OCI-LY1 (cell line): Measurements from ENCODE around the gene RGS7BP.

Experiments used
- H2AFZ ChIP-seq: fragments of 200-600 bp; sonication (generic), shearing (Covaris generic); 2 replicates; pipeline ENCODE4 v1.6.0; 2014; ENCODE audit warnings: antibody characterized with exemption, mild to moderate bottlenecking, low read length
- H3F3A ChIP-seq: fragments of 200-600 bp; sonication (generic), shearing (Covaris generic); 2 replicates; pipeline ENCODE4 v1.6.0; 2014; ENCODE audit warnings: mild to moderate bottlenecking, antibody characterized with exemption, low read length, moderate library complexity; ENCODE audit not compliant: insufficient read depth
- H3K27ac ChIP-seq: fragments of 200-600 bp; sonication (generic); 2 replicates; pipeline ENCODE4 v1.5.1; 2014; ENCODE audit warnings: low read length, mixed run types, mild to moderate bottlenecking, low read depth; ENCODE audit not compliant: poor library complexity, severe bottlenecking
- H3K27me3 ChIP-seq: fragments of 200-600 bp; sonication (generic); 2 replicates; pipeline ENCODE4 v1.6.0; 2014; ENCODE audit warnings: antibody characterized with exemption, mild to moderate bottlenecking, low read length, moderate library complexity; ENCODE audit not compliant: insufficient read depth
- H3K36me3 ChIP-seq: fragments of 200-600 bp; sonication (generic); 2 replicates; pipeline ENCODE4 v1.6.1; 2014; ENCODE audit warnings: mild to moderate bottlenecking, antibody characterized with exemption, low read length, moderate library complexity, mixed read lengths; ENCODE audit not compliant: insufficient read depth
- H3K4me1 ChIP-seq: fragments of 200-600 bp; sonication (generic); 2 replicates; pipeline ENCODE4 v1.5.1; 2014; ENCODE audit warnings: mild to moderate bottlenecking, low read length, moderate library complexity; ENCODE audit not compliant: insufficient read depth, severe bottlenecking
- H3K4me2 ChIP-seq: fragments of 200-600 bp; sonication (generic), shearing (Covaris generic); 2 replicates; pipeline ENCODE4 v1.6.1; 2014; ENCODE audit warnings: low read length
- H3K4me3 ChIP-seq: fragments of 200-600 bp; sonication (generic); 2 replicates; pipeline ENCODE4 v1.5.1; 2014; ENCODE audit warnings: low read length, low read depth, mild to moderate bottlenecking, mixed read lengths; ENCODE audit not compliant: poor library complexity, severe bottlenecking
- H3K79me2 ChIP-seq: fragments of 200-600 bp; shearing (Covaris generic); 2 replicates; pipeline ENCODE4 v1.6.1; 2016; ENCODE audit warnings: mixed run types, low read length, mixed read lengths; ENCODE audit not compliant: insufficient read depth
- H3K9ac ChIP-seq: fragments of 200-600 bp; sonication (generic), shearing (Covaris generic); 2 replicates; pipeline ENCODE4 v1.6.1; 2014; ENCODE audit warnings: mild to moderate bottlenecking, low read length, mixed read lengths
- H3K9me2 ChIP-seq: fragments of 200-600 bp; sonication (generic), shearing (Covaris generic); 2 replicates; pipeline ENCODE4 v1.6.1; 2014; ENCODE audit warnings: low read depth, mild to moderate bottlenecking, low read length, mixed read lengths
- H3K9me3 ChIP-seq: fragments of 200-600 bp; shearing (Covaris generic); 2 replicates; pipeline ENCODE4 v1.6.1; 2014; ENCODE audit warnings: low read length, mixed read lengths
- H4K20me1 ChIP-seq: fragments of 200-600 bp; sonication (generic), shearing (Covaris generic); 2 replicates; pipeline ENCODE4 v1.6.0; 2016; ENCODE audit warnings: mild to moderate bottlenecking, low read length; ENCODE audit not compliant: insufficient read depth
- EZH2 ChIP-seq: fragments of 200-600 bp; sonication (generic), shearing (Covaris generic); IDR thresholded peaks from 2 replicates; pipeline ENCODE4 v1.8.0; 2017; ENCODE audit warnings: borderline replicate concordance, mixed run types, mild to moderate bottlenecking, antibody characterized with exemption, low read length, moderate library complexity, mixed read lengths
- TF ChIP-seq, protein P1 (sequence below): fragments of 200-600 bp; sonication (generic), shearing (Covaris generic); IDR thresholded peaks from 2 replicates; pipeline ENCODE4 v1.5.1; 2017; ENCODE audit warnings: mild to moderate bottlenecking, antibody characterized with exemption, low read length, moderate library complexity, mixed read lengths

RGS7BP gene

DNA sequence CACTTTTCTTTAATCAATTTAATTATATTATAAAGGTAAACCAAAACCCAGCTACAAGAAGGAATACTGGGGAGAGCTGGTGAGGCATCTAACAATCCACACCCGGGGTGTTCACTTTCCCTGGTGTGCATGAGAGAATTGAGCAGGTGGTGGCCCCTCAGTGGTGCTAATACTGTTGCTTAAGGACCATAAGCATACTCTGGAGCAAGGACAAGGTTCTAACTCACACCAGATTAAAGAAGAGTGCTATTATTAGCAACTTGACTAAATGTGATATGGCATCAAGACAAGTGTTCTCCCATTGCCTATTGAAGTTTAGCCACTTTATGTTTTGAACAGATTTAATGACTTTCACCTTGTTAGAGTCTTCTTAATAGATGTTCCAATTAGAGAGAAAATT is 8.8 kb downstream of the RGS7BP start:
- Histone ChIP-seq H3K4me2 (no peak overlapping the region), H3K4me1 (no peaks in the 10 kb centered on the region), H3K79me2 (no peaks in the 10 kb centered on the region), H3K27ac (no peak overlapping the region), H2AFZ (no peak overlapping the region), H3K9me3 (no peaks in the 10 kb centered on the region), H3K36me3 (no peaks in the 10 kb centered on the region), H3K27me3 (no peaks in the 10 kb centered on the region), H4K20me1 (no peaks in the 10 kb centered on the region), H3K9me2 (no peaks in the 10 kb centered on the region), H3K4me3 (no peak overlapping the region), H3F3A (no peaks in the 10 kb centered on the region), H3K9ac (no peak overlapping the region)
- TF ChIP-seq EZH2: no peak
- TF ChIP-seq, protein P1, sequence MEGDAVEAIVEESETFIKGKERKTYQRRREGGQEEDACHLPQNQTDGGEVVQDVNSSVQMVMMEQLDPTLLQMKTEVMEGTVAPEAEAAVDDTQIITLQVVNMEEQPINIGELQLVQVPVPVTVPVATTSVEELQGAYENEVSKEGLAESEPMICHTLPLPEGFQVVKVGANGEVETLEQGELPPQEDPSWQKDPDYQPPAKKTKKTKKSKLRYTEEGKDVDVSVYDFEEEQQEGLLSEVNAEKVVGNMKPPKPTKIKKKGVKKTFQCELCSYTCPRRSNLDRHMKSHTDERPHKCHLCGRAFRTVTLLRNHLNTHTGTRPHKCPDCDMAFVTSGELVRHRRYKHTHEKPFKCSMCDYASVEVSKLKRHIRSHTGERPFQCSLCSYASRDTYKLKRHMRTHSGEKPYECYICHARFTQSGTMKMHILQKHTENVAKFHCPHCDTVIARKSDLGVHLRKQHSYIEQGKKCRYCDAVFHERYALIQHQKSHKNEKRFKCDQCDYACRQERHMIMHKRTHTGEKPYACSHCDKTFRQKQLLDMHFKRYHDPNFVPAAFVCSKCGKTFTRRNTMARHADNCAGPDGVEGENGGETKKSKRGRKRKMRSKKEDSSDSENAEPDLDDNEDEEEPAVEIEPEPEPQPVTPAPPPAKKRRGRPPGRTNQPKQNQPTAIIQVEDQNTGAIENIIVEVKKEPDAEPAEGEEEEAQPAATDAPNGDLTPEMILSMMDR: no peak

DNA sequence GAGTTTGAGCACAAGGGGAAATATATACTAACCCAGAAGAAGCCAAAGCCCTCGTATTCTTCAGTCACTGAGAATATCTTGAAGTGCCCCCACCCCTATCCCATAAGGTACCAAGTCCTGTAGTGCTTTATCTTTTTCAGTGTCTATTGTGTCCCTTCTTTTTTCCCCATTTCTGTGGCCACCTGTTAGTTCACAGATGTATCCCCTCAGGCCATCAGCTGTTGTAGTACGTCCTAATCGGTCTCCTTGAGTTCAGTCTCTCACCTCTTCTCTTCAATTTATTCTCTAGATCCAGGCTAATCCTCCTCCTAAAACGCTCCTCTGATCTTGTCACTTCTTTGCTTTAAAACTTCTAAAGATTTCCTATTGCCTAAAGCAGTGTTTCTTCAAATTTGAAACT is 10.4 kb downstream of the RGS7BP start:
- Histone ChIP-seq H3K9ac (no peak overlapping the region), H3K9me2 (no peaks in the 10 kb centered on the region), H3F3A (no peaks in the 10 kb centered on the region), H3K27ac (no peak overlapping the region), H3K79me2 (no peaks in the 10 kb centered on the region), H3K4me1 (no peaks in the 10 kb centered on the region), H2AFZ (no peak overlapping the region), H3K36me3 (no peaks in the 10 kb centered on the region), H3K4me3 (no peak overlapping the region), H3K4me2 (no peak overlapping the region), H3K9me3 (no peaks in the 10 kb centered on the region), H4K20me1 (no peaks in the 10 kb centered on the region), H3K27me3 (no peaks in the 10 kb centered on the region)
- TF ChIP-seq, protein P1: no peak
- TF ChIP-seq EZH2: no peak

DNA sequence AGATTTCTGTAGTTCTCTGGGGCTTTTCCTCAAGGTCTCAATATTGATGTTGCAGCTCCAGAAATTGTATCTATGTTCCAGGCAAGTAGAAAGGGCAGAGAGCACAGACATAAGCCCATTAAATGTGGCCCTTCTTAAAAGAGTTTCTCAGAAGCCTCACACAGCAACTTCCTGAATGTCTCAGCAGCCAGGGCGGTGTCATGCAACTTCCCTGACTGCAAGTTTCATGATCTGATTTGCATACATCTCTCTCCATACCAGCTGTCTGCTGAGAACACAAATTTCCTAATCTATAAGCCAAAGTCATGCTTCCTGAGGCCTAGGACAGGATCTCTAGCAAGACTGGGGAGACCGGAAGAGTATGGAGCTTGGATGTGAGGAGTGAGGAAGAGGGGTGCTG is 13.0 kb downstream of the RGS7BP start:
- no peaks in the 10 kb centered on the region for H3K79me2 ChIP-seq
- TF ChIP-seq EZH2: no peak
- TF ChIP-seq, protein P1: no peak
- H2AFZ ChIP-seq: no peak overlapping the region
- no peak overlapping the region for H3K4me2 ChIP-seq
- H3K27ac ChIP-seq: no peak overlapping the region
- no peaks in the 10 kb centered on the region for H3K9me2 ChIP-seq
- H3K9me3 ChIP-seq: no peaks in the 10 kb centered on the region
- no peaks in the 10 kb centered on the region for H3K36me3 ChIP-seq
- H3K27me3 ChIP-seq: no peaks in the 10 kb centered on the region
- no peak overlapping the region for H3K4me3 ChIP-seq
- H3K9ac ChIP-seq: no peak overlapping the region
- H3K4me1 ChIP-seq: no peaks in the 10 kb centered on the region
- H4K20me1 ChIP-seq: no peaks in the 10 kb centered on the region
- no peaks in the 10 kb centered on the region for H3F3A ChIP-seq
